GM12874 (cell line): ENCODE measurements around the gene GBE1.

Experiments used
- CTCF ChIP-seq: IDR thresholded peaks from 2 replicates; pipeline ENCODE4 v1.5.1; 2011; ENCODE audit warnings: low read depth, mild to moderate bottlenecking, control low read depth, low read length, moderate library complexity; ENCODE audit not compliant: insufficient read depth

GBE1 gene

GRCh38 chr3:81554388-81554787, 207.1 kb downstream of the GBE1 start:
- no peak for TF ChIP-seq CTCF

- TF ChIP-seq CTCF: no peak
Measured at GRCh38 chr3:81550415-81550814, 211.0 kb downstream of the GBE1 start.

- TF ChIP-seq CTCF: no peak
Measured at GRCh38 chr3:81549831-81550230, 211.6 kb downstream of the GBE1 start.

GRCh38 chr3:81549388-81549787, 212.1 kb downstream of the GBE1 start:
- no peak for TF ChIP-seq CTCF

- no peak for TF ChIP-seq CTCF
Measured at GRCh38 chr3:81545572-81545971, 215.9 kb downstream of the GBE1 start.

GRCh38 chr3:81544385-81544784, 217.1 kb downstream of the GBE1 start:
- TF ChIP-seq CTCF: no peak

- no peak for TF ChIP-seq CTCF
Measured at GRCh38 chr3:81540787-81541186, 220.7 kb downstream of the GBE1 start.

DNA sequence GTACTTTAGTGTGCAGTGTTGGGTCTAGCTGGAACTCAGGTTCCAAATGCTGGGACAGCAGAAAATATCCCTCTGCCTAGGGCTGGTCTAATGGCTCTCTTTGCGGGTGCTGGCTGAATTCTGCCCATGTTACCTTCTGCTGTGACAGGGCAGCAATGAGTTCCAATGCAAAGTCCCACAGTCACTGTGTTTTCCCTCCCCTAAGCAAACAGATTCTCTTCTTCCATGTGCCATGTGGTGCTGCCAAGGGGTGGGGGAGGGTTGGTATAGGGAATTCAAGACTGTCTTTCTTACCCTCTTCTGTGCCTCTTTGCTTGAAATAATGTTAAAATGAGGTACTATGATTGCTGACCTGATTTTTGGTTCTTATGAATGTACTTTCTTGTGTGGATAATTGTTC, 229.6 kb downstream of the GBE1 start:
- TF ChIP-seq CTCF: no peak
